ENCODE results near the gene VPS33A.

VPS33A gene

DNA sequence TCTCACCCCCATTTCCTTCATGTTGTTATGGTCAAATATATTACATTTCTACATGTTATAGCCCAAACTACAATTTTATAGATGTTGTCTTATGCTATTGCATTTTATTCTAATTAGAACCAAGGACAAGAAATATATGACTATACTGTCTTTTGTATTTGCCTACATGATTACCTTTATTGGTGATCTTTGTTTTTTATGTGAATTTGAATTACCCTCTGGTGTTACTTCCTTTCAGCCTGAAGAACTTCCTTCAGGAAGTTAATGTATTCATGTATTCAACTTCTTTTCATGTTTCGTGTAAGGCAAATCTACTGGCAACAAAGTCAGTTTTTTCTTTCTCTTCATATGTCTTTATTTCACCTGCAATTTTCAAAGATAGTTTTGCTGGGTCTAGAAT lies 71.5 kb downstream of the VPS33A start:
- DNase-seq (ENCODE audit: low read depth): no peak
- TF ChIP-seq, protein P1, sequence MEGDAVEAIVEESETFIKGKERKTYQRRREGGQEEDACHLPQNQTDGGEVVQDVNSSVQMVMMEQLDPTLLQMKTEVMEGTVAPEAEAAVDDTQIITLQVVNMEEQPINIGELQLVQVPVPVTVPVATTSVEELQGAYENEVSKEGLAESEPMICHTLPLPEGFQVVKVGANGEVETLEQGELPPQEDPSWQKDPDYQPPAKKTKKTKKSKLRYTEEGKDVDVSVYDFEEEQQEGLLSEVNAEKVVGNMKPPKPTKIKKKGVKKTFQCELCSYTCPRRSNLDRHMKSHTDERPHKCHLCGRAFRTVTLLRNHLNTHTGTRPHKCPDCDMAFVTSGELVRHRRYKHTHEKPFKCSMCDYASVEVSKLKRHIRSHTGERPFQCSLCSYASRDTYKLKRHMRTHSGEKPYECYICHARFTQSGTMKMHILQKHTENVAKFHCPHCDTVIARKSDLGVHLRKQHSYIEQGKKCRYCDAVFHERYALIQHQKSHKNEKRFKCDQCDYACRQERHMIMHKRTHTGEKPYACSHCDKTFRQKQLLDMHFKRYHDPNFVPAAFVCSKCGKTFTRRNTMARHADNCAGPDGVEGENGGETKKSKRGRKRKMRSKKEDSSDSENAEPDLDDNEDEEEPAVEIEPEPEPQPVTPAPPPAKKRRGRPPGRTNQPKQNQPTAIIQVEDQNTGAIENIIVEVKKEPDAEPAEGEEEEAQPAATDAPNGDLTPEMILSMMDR (IDR thresholded peaks at IDR 0.05; ENCODE audit: control insufficient read depth, insufficient read depth, low read depth, low read length, missing control alignments): no peak
- H3K4me3 ChIP-seq (ENCODE audit: control insufficient read depth, low read depth, low read length): no peak overlapping the region

- no peak overlapping the region for H3K4me3 ChIP-seq (ENCODE audit: control insufficient read depth, low read depth, low read length)
- TF ChIP-seq, protein P1 (IDR thresholded peaks at IDR 0.05; ENCODE audit: control insufficient read depth, insufficient read depth, low read depth, low read length, missing control alignments): no peak
- DNase-seq (ENCODE audit: low read depth): no peak
Observed at GRCh38 chr12:122192441-122192840, 73.9 kb downstream of the VPS33A start.

- no peak for DNase-seq (ENCODE audit: low read depth)
- TF ChIP-seq, protein P1 (IDR thresholded peaks at IDR 0.05; ENCODE audit: control insufficient read depth, insufficient read depth, low read depth, low read length, missing control alignments): peak; percentile 86
- H3K4me3 ChIP-seq (ENCODE audit: control insufficient read depth, low read depth, low read length): no peak overlapping the region
Observed at GRCh38 chr12:122190842-122191668, 75.2 kb downstream of the VPS33A start.

GRCh38 chr12:122189626-122190475 lies 76.4 kb downstream of the VPS33A start:
- H3K4me3 ChIP-seq (ENCODE audit: control insufficient read depth, low read depth, low read length): no peak overlapping the region
- DNase-seq (ENCODE audit: low read depth): no peak
- TF ChIP-seq, protein P1 (IDR thresholded peaks at IDR 0.05; ENCODE audit: control insufficient read depth, insufficient read depth, low read depth, low read length, missing control alignments): no peak

- no peak overlapping the region for H3K4me3 ChIP-seq (ENCODE audit: control insufficient read depth, low read depth, low read length)
- TF ChIP-seq, protein P1 (IDR thresholded peaks at IDR 0.05; ENCODE audit: control insufficient read depth, insufficient read depth, low read depth, low read length, missing control alignments): no peak
- no peak for DNase-seq (ENCODE audit: low read depth)
Observed at GRCh38 chr12:122187466-122187865, 78.8 kb downstream of the VPS33A start.

- H3K4me3 ChIP-seq (ENCODE audit: control insufficient read depth, low read depth, low read length): no peak overlapping the region
- DNase-seq (ENCODE audit: low read depth): no peak
- TF ChIP-seq, protein P1 (IDR thresholded peaks at IDR 0.05; ENCODE audit: control insufficient read depth, insufficient read depth, low read depth, low read length, missing control alignments): no peak
Observed at GRCh38 chr12:122185494-122186082, 80.7 kb downstream of the VPS33A start.

Data from AG09309 (cell line).